SH-SY5Y (cell line): ENCODE measurements around the gene MED13L.

Experiments
- GATA2 ChIP-seq: IDR thresholded peaks from 2 replicates; pipeline ENCODE4 v1.6.1; 2011; ENCODE audit warnings: mild to moderate bottlenecking, low read depth, low read length
- GATA3 ChIP-seq: IDR thresholded peaks from 2 replicates; pipeline ENCODE4 v1.6.1; 2011; ENCODE audit warnings: low read depth, mild to moderate bottlenecking, low read length, moderate library complexity

DNA sequence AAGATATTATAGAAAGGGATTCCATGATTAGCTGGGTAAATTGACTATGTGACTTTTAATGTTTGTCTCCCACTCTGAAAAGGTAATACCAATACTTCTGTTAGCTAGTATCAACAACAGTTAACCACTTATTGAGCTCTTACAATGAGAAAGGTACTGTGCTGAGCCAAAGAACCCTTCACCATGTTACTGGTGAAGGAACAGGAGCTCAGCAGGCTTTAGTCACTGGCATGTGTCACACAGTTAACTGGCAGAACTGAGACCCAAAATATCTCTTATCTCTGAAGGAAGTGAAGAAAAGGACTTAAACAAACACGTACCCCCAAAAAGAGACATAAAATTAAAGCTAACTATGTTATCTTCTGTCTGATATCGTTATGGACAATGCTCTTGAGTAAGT, 170.6 kb downstream of the MED13L start:
- TF ChIP-seq GATA3 (no peak), GATA2 (no peak)
